Neural cell (in vitro differentiated cells): Measurements from ENCODE around the gene SDHAF2. TPM values are rescaled to one million over a fixed set of nuclear protein-coding genes. Genes with fewer than 3 reads are reported as not detected.
A peak's percentile ranks its signal among the peaks of the same experiment; 100 is the strongest.

Experiments used
- H2AFZ ChIP-seq: fragments of 200-600, 300-800 bp; sonication (generic), shearing (Covaris generic); 2 replicates; pipeline ENCODE4 v1.6.0; 2014; ENCODE audit warnings: low read depth, mild to moderate bottlenecking, antibody characterized with exemption, low read length, moderate library complexity
- H3F3A ChIP-seq: fragments of 200-600 bp; shearing (Covaris generic); 2 replicates; pipeline ENCODE4 v1.6.1; 2016; ENCODE audit warnings: mild to moderate bottlenecking, moderate library complexity, mixed read lengths, antibody characterized with exemption, low read length; ENCODE audit not compliant: insufficient read depth, poor library complexity, severe bottlenecking
- H3K27ac ChIP-seq: fragments of 200-600, 300-800 bp; sonication (generic), shearing (Covaris generic); 2 replicates; pipeline ENCODE4 v1.5.1; 2014; ENCODE audit warnings: mild to moderate bottlenecking, low read length, moderate library complexity
- H3K27me3 ChIP-seq: fragments of 300-800, 200-600 bp; sonication (generic), shearing (Covaris generic); 2 replicates; pipeline ENCODE4 v1.6.0; 2014; ENCODE audit warnings: mild to moderate bottlenecking, low read depth, low read length, moderate library complexity; ENCODE audit not compliant: insufficient read depth
- H3K36me3 ChIP-seq: fragments of 300-800, 200-600 bp; sonication (generic), shearing (Covaris generic); 2 replicates; pipeline ENCODE4 v1.5.1; 2014; ENCODE audit warnings: mild to moderate bottlenecking, antibody characterized with exemption, low read length, moderate library complexity; ENCODE audit not compliant: insufficient read depth
- H3K4me2 ChIP-seq: fragments of 300-800, 200-600 bp; sonication (generic), shearing (Covaris generic); 2 replicates; pipeline ENCODE4 v1.6.0; 2014; ENCODE audit warnings: mild to moderate bottlenecking, low read length
- H3K4me3 ChIP-seq: fragments of 300-800, 200-600 bp; sonication (generic), shearing (Covaris generic); 2 replicates; pipeline ENCODE4 v1.5.1; 2014; ENCODE audit warnings: mild to moderate bottlenecking, low read length, moderate library complexity
- H3K79me2 ChIP-seq: fragments of 200-600 bp; shearing (Covaris generic); replicated peaks from 2 replicates; pipeline ENCODE4 v1.6.0; 2014; ENCODE audit warnings: mild to moderate bottlenecking, low read length, moderate library complexity; ENCODE audit not compliant: insufficient read depth
- H3K9ac ChIP-seq: fragments of 300-800, 200-600 bp; sonication (generic), shearing (Covaris generic); 2 replicates; pipeline ENCODE4 v1.6.1; 2016; ENCODE audit warnings: mild to moderate bottlenecking, low read length, mixed read lengths
- H3K9me2 ChIP-seq: fragments of 200-600 bp; shearing (Covaris generic); 2 replicates; pipeline ENCODE4 v1.6.1; 2016; ENCODE audit warnings: mild to moderate bottlenecking, low read length, mixed read lengths; ENCODE audit not compliant: insufficient read depth
- H3K9me3 ChIP-seq: fragments of 200-600, 300-800 bp; sonication (generic), shearing (Covaris generic); 2 replicates; pipeline ENCODE4 v1.6.1; 2016; ENCODE audit warnings: mild to moderate bottlenecking, mixed run types, low read length, moderate library complexity, mixed read lengths
- H4K20me1 ChIP-seq: fragments of 200-600 bp; shearing (Covaris generic); 2 replicates; pipeline ENCODE4 v1.6.1; 2016; ENCODE audit warnings: mild to moderate bottlenecking, mixed run types; ENCODE audit not compliant: insufficient read depth
- EP300 ChIP-seq: fragments of 450-650 bp; conservative IDR thresholded peaks from 2 replicates; pipeline ENCODE4 v1.6.1; 2014; ENCODE audit warnings: antibody characterized with exemption, mild to moderate bottlenecking, moderate library complexity; ENCODE audit not compliant: poor library complexity, severe bottlenecking
- EZH2 ChIP-seq: fragments of 200-600, 300-800 bp; shearing (Covaris generic), sonication (generic); IDR thresholded peaks from 2 replicates; pipeline ENCODE4 v1.6.1; 2014; ENCODE audit warnings: antibody characterized with exemption, low read length, borderline replicate concordance, mild to moderate bottlenecking; ENCODE audit not compliant: insufficient read depth, poor library complexity, severe bottlenecking
- MXI1 ChIP-seq: fragments of 450-650 bp; conservative IDR thresholded peaks from 2 replicates; pipeline ENCODE4 v1.6.1; 2014; ENCODE audit warnings: antibody characterized with exemption, mild to moderate bottlenecking; ENCODE audit not compliant: poor library complexity, severe bottlenecking
- POLR2AphosphoS5 ChIP-seq: IDR thresholded peaks from 2 replicates; pipeline ENCODE4 v1.6.1; 2012
- RAD21 ChIP-seq: fragments of 450-650 bp; conservative IDR thresholded peaks from 2 replicates; pipeline ENCODE4 v1.6.1; 2014; ENCODE audit warnings: antibody characterized with exemption, mild to moderate bottlenecking, moderate library complexity
- SMC3 ChIP-seq: fragments of 450-650 bp; conservative IDR thresholded peaks from 2 replicates; pipeline ENCODE4 v1.6.1; 2014; ENCODE audit warnings: antibody characterized with exemption, mild to moderate bottlenecking, moderate library complexity; ENCODE audit not compliant: poor library complexity
- TAF1 ChIP-seq: IDR thresholded peaks from 2 replicates; pipeline ENCODE4 v1.6.1; 2012; ENCODE audit warnings: low read depth
- polyA minus RNA-seq: library from RNA; depleted of rRNA, polyadenylated mRNA; stranded (reverse); fragments of >200 nt; gene quantifications from 2 replicates; pipeline ENCODE4 v1.2.3, GENCODE V29; 2014
- polyA plus RNA-seq: library from polyadenylated mRNA; depleted of rRNA; stranded (reverse); fragments of >200 nt; gene quantifications from 2 replicates; pipeline ENCODE4 v1.2.3, GENCODE V29; 2014
- TF ChIP-seq, protein P1 (sequence below): fragments of 450-650 bp; IDR thresholded peaks from 2 replicates; pipeline ENCODE4 v1.5.1; 2014; ENCODE audit warnings: antibody characterized with exemption, mild to moderate bottlenecking, moderate library complexity; ENCODE audit not compliant: poor library complexity, severe bottlenecking
- TF ChIP-seq, protein P2 (sequence below): IDR thresholded peaks from 2 replicates; pipeline ENCODE4 v1.6.1; 2012; ENCODE audit warnings: borderline replicate concordance

SDHAF2 gene
- 54.5 and 72.8 TPM in 2 replicates for polyA plus RNA-seq
- 70.8 and 84.4 TPM in 2 replicates for polyA minus RNA-seq

DNA sequence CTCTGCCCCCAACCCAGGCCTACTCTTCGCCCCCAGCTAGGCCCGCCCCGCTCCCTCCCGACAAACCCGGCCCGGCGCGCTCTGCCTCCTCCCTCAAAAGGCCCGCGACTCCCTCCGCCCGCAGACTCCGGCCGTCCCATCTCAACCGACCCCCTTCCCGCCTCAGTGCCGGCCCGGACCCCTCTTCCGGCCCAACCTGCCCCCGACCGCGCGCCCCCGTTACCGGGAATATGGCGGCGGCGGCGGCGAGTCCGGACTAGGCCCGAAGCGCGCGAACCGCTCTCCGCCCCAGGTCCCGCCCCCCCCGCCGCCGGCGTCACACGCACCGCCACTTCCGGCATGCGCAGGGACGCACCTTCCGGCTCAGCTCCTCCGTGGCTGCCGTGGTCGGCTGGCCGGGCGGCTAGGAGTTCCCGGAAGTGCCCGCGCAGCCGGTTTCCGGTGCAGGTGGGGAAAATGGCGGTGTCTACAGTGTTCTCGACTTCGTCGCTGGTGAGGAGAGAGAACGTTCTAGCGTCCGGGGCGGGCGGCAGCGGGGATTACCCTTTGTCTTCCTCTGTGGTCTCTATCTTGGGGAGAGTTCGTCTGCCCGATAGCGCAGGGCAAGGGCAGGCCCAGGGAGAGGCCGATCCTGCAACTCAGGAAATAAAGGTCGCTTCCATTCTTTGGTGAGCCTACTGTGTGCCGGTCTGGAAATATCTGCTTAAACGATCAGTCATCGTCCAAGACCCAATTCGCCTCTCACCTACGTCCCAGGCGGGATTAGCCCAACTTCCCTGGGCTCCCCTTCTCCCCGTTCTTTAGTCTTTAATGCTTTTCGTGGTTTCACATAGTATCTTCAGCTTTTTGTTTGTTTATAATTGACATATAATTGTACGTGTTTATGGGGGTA is at the start of gene SDHAF2, which contains the start of gene CPSF7:
SDHAF2 (plus strand) TSS at position 434 of the 892 bp plus-strand sequence; CDS start at position 457, 23 bp downstream.
CPSF7 (minus strand) TSS at position 285 of the 892 bp plus-strand sequence. CDS start 740 bp downstream, outside the sequence.
- Histone ChIP-seq H3K4me3 (peak within 1 kb of the TSS; percentile 82), H3K27me3 (no peaks in the 10 kb centered on the region), H3K4me2 (peak within 1 kb of the TSS; percentile 100), H3K79me2 (peaks cover 74% of the 10 kb centered on the region), H2AFZ (peak within 1 kb of the TSS; percentile 87), H3K36me3 (peaks cover 12% of the 10 kb centered on the region), H3K9ac (peak within 1 kb of the TSS; percentile 99), H4K20me1 (no peaks in the 10 kb centered on the region), H3K9me2 (no peaks in the 10 kb centered on the region), H3K9me3 (no peaks in the 10 kb centered on the region), H3K27ac (peak within 1 kb of the TSS; percentile 98), H3F3A (no peaks in the 10 kb centered on the region)
- TF ChIP-seq RAD21, result no peak
- TF ChIP-seq TAF1, result peak; percentile 88
- TF ChIP-seq SMC3, result no peak
- TF ChIP-seq EP300, result peak; percentile 64
- TF ChIP-seq, protein P1, sequence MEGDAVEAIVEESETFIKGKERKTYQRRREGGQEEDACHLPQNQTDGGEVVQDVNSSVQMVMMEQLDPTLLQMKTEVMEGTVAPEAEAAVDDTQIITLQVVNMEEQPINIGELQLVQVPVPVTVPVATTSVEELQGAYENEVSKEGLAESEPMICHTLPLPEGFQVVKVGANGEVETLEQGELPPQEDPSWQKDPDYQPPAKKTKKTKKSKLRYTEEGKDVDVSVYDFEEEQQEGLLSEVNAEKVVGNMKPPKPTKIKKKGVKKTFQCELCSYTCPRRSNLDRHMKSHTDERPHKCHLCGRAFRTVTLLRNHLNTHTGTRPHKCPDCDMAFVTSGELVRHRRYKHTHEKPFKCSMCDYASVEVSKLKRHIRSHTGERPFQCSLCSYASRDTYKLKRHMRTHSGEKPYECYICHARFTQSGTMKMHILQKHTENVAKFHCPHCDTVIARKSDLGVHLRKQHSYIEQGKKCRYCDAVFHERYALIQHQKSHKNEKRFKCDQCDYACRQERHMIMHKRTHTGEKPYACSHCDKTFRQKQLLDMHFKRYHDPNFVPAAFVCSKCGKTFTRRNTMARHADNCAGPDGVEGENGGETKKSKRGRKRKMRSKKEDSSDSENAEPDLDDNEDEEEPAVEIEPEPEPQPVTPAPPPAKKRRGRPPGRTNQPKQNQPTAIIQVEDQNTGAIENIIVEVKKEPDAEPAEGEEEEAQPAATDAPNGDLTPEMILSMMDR, result no peak
- no peak for TF ChIP-seq EZH2
- TF ChIP-seq MXI1, result peak; percentile 84
- TF ChIP-seq, protein P2, sequence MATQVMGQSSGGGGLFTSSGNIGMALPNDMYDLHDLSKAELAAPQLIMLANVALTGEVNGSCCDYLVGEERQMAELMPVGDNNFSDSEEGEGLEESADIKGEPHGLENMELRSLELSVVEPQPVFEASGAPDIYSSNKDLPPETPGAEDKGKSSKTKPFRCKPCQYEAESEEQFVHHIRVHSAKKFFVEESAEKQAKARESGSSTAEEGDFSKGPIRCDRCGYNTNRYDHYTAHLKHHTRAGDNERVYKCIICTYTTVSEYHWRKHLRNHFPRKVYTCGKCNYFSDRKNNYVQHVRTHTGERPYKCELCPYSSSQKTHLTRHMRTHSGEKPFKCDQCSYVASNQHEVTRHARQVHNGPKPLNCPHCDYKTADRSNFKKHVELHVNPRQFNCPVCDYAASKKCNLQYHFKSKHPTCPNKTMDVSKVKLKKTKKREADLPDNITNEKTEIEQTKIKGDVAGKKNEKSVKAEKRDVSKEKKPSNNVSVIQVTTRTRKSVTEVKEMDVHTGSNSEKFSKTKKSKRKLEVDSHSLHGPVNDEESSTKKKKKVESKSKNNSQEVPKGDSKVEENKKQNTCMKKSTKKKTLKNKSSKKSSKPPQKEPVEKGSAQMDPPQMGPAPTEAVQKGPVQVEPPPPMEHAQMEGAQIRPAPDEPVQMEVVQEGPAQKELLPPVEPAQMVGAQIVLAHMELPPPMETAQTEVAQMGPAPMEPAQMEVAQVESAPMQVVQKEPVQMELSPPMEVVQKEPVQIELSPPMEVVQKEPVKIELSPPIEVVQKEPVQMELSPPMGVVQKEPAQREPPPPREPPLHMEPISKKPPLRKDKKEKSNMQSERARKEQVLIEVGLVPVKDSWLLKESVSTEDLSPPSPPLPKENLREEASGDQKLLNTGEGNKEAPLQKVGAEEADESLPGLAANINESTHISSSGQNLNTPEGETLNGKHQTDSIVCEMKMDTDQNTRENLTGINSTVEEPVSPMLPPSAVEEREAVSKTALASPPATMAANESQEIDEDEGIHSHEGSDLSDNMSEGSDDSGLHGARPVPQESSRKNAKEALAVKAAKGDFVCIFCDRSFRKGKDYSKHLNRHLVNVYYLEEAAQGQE, result peak; percentile 53
- TF ChIP-seq POLR2AphosphoS5, result peak; percentile 87

DNA sequence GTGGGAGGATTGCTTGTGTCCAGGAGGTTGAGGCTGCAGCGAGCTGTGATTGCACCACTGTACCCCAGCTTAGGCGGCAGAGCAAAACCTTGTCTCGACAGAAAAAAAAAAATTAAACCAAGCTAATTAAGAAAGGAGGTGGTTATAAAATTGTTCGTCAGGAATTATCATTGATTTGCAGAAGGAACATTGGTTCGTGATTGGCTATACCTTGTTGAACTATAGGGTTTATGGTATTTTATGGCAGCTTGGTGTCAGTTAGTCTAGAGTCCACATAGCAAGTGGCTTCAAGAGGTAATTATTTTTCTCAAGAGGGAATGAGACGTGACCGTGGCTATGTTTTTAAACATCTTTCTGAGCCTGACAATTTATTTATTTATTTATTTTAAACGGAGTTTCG is 49.0 kb upstream of the SDHAF2 start:
- no peak overlapping the region for H3K4me2 ChIP-seq
- H3K9me3 ChIP-seq, result no peaks in the 10 kb centered on the region
- no peaks in the 10 kb centered on the region for H3K36me3 ChIP-seq
- H3K4me3 ChIP-seq, result no peak overlapping the region
- H3K79me2 ChIP-seq, result no peaks in the 10 kb centered on the region
- TF ChIP-seq, protein P2, result no peak
- no peak for TF ChIP-seq RAD21
- TF ChIP-seq EZH2, result no peak
- TF ChIP-seq POLR2AphosphoS5, result no peak
- TF ChIP-seq TAF1, result no peak
- TF ChIP-seq MXI1, result no peak
- no peak for TF ChIP-seq EP300
- TF ChIP-seq, protein P1, result no peak
- TF ChIP-seq SMC3, result no peak
- H3K9ac ChIP-seq, result no peak overlapping the region
- no peaks in the 10 kb centered on the region for H4K20me1 ChIP-seq
- H3K27me3 ChIP-seq, result no peaks in the 10 kb centered on the region
- H3K27ac ChIP-seq, result no peak overlapping the region
- H3F3A ChIP-seq, result no peaks in the 10 kb centered on the region
- no peak overlapping the region for H2AFZ ChIP-seq
- H3K9me2 ChIP-seq, result no peaks in the 10 kb centered on the region
